ENCODE measurements around the gene LYPD6B. TPM values are rescaled to one million over a fixed set of nuclear protein-coding genes. Genes with fewer than 3 reads are reported as not detected.

LYPD6B gene
- total and polyA plus RNA-seq, 2 donors (not counting 1 experiment from before 2014, with no cell fraction given) = 1.5 to 2.7 TPM

DNA sequence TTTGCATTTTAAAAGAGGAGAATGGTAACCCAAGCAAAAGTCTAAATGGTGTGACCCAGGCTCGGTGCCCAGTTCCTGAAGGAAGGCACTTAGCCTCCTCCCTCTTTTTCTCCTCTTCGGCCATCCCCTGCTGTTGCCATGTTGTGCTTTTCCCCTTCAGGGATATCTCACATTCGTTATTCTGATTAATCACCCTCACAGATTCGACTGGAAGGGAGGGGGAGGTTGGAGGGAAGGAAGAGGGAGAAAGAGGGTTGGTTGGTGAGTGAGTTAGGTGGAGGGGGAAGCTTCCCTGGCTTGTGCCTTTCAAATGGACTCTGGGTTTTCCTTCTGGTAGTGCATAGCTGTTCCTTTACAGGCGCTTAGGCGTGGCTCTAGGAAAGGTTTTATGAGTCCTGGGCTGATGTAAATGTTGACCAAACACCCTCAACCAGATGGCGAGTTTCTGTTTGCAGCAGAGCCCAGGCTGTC lies 39.0 kb upstream of the LYPD6B start:
- CTCF ChIA-PET = interaction anchor here (1.0 to 1.2 kb wide), 2 partner anchors 8 to 19 kb away, joined by 3 to 4 read pairs; no protein-coding TSS in a partner anchor
- no peak for TF ChIP-seq EZH2 (IDR thresholded peaks at IDR 0.05; ENCODE audit: borderline replicate concordance, insufficient read depth, low read depth, low read length, poor library complexity, severe bottlenecking)
- TF ChIP-seq, protein P1, sequence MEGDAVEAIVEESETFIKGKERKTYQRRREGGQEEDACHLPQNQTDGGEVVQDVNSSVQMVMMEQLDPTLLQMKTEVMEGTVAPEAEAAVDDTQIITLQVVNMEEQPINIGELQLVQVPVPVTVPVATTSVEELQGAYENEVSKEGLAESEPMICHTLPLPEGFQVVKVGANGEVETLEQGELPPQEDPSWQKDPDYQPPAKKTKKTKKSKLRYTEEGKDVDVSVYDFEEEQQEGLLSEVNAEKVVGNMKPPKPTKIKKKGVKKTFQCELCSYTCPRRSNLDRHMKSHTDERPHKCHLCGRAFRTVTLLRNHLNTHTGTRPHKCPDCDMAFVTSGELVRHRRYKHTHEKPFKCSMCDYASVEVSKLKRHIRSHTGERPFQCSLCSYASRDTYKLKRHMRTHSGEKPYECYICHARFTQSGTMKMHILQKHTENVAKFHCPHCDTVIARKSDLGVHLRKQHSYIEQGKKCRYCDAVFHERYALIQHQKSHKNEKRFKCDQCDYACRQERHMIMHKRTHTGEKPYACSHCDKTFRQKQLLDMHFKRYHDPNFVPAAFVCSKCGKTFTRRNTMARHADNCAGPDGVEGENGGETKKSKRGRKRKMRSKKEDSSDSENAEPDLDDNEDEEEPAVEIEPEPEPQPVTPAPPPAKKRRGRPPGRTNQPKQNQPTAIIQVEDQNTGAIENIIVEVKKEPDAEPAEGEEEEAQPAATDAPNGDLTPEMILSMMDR (IDR thresholded peaks at IDR 0.05) = no peak
- no peaks in the 10 kb centered on the region for H3K9me3 ChIP-seq (ENCODE audit: control extremely low read depth in 1 of 3, control insufficient read depth in 2 of 3, insufficient read depth in 1 of 3, low read length in 2 of 3)
- no peak overlapping the region for H3K27ac Mint-ChIP-seq
- H3K27me3 ChIP-seq (replicated peaks in 1 of 4; ENCODE audit: control extremely low read depth in 1 of 4, control insufficient read depth in 3 of 4, insufficient read depth in 4 of 4, low read length in 3 of 4) = no peaks in the 10 kb centered on the region
- no peaks in the 10 kb centered on the region for H3K4me1 Mint-ChIP-seq
- 0% methylated on average over 1 of the region's 7 CpGs for WGBS (ENCODE audit: insufficient coverage)
- no peaks in the 10 kb centered on the region for H4K20me1 ChIP-seq (ENCODE audit: control insufficient read depth, insufficient read depth, low read length, poor library complexity, severe bottlenecking)
- POLR2A ChIA-PET = no interaction called here
- ATAC-seq (ENCODE audit: low read depth) (no peak), DNase-seq (no peak)
- intact Hi-C loops (cut with micrococcal nuclease) = no loop called here
- H3K4me3 ChIP-seq (ENCODE audit: control extremely low read depth in 1 of 5, extremely low read depth in 1 of 5, insufficient read depth in 1 of 5, low read depth in 2 of 5, low read length in 4 of 5) = no peak overlapping the region
- no peaks in the 10 kb centered on the region for H3K79me2 ChIP-seq (ENCODE audit: control insufficient read depth, insufficient read depth, low read length)
- no peak overlapping the region for H3K27ac ChIP-seq (ENCODE audit: low read length in 2 of 2)
- H2AFZ ChIP-seq (ENCODE audit: insufficient read depth, low read depth, low read length, poor library complexity, severe bottlenecking) = no peak overlapping the region
- H3K36me3 ChIP-seq (replicated peaks in 1 of 2; ENCODE audit: control extremely low read depth in 1 of 2, control insufficient read depth in 1 of 2, extremely low read depth in 1 of 2, insufficient read depth in 2 of 2, low read length in 1 of 2) = no peaks in the 10 kb centered on the region
- H3K27me3 Mint-ChIP-seq = peaks cover 6% of the 10 kb centered on the region
- H3K4me1 ChIP-seq (ENCODE audit: control insufficient read depth in 2 of 2, insufficient read depth in 2 of 2, low read length in 2 of 2) = no peaks in the 10 kb centered on the region
- H3K4me3 Mint-ChIP-seq = no peak overlapping the region
- no peaks in the 10 kb centered on the region for H3K9me3 Mint-ChIP-seq (ENCODE audit: insufficient read depth)
- no peak overlapping the region for H3K9ac ChIP-seq (ENCODE audit: low read length)
- no peak overlapping the region for H3K4me2 ChIP-seq (replicated peaks; ENCODE audit: low read depth, low read length, poor library complexity, severe bottlenecking)

- no peak overlapping the region for H3K9ac ChIP-seq (ENCODE audit: low read length)
- DNase-seq (no peak), ATAC-seq (ENCODE audit: low read depth) (no peak)
- intact Hi-C loops (cut with micrococcal nuclease) = no loop called here
- no peaks in the 10 kb centered on the region for H3K9me3 ChIP-seq (ENCODE audit: control extremely low read depth in 1 of 3, control insufficient read depth in 2 of 3, insufficient read depth in 1 of 3, low read length in 2 of 3)
- POLR2A ChIA-PET = no interaction called here
- no peaks in the 10 kb centered on the region for H3K79me2 ChIP-seq (ENCODE audit: control insufficient read depth, insufficient read depth, low read length)
- H3K9me3 Mint-ChIP-seq (ENCODE audit: insufficient read depth) = no peaks in the 10 kb centered on the region
- H3K27me3 Mint-ChIP-seq = peaks cover 6% of the 10 kb centered on the region
- no peaks in the 10 kb centered on the region for H3K4me1 ChIP-seq (ENCODE audit: control insufficient read depth in 2 of 2, insufficient read depth in 2 of 2, low read length in 2 of 2)
- H3K4me3 Mint-ChIP-seq = no peak overlapping the region
- no peaks in the 10 kb centered on the region for H3K4me1 Mint-ChIP-seq
- H3K4me2 ChIP-seq (replicated peaks; ENCODE audit: low read depth, low read length, poor library complexity, severe bottlenecking) = no peak overlapping the region
- H2AFZ ChIP-seq (ENCODE audit: insufficient read depth, low read depth, low read length, poor library complexity, severe bottlenecking) = no peak overlapping the region
- no peaks in the 10 kb centered on the region for H3K27me3 ChIP-seq (replicated peaks in 1 of 4; ENCODE audit: control extremely low read depth in 1 of 4, control insufficient read depth in 3 of 4, insufficient read depth in 4 of 4, low read length in 3 of 4)
- no peaks in the 10 kb centered on the region for H4K20me1 ChIP-seq (ENCODE audit: control insufficient read depth, insufficient read depth, low read length, poor library complexity, severe bottlenecking)
- WGBS (ENCODE audit: insufficient coverage) = 40% methylated on average over 2 of the region's 6 CpGs
- CTCF ChIA-PET = interaction anchor here (1.0 to 2.2 kb wide), 3 partner anchors 9 to 18 kb away, joined by 3 to 6 read pairs (median 4); no protein-coding TSS in a partner anchor
- TF ChIP-seq EZH2 (IDR thresholded peaks at IDR 0.05; ENCODE audit: borderline replicate concordance, insufficient read depth, low read depth, low read length, poor library complexity, severe bottlenecking) = no peak
- TF ChIP-seq, protein P1 (IDR thresholded peaks at IDR 0.05) = no peak
- no peak overlapping the region for H3K27ac Mint-ChIP-seq
- no peak overlapping the region for H3K4me3 ChIP-seq (ENCODE audit: control extremely low read depth in 1 of 5, extremely low read depth in 1 of 5, insufficient read depth in 1 of 5, low read depth in 2 of 5, low read length in 4 of 5)
- H3K27ac ChIP-seq (ENCODE audit: low read length in 2 of 2) = no peak overlapping the region
- H3K36me3 ChIP-seq (replicated peaks in 1 of 2; ENCODE audit: control extremely low read depth in 1 of 2, control insufficient read depth in 1 of 2, extremely low read depth in 1 of 2, insufficient read depth in 2 of 2, low read length in 1 of 2) = no peaks in the 10 kb centered on the region
Observed at GRCh38 chr2:149000158-149000938, 38.2 kb upstream of the LYPD6B start.

All from B cell (primary cell).